HEK293 (cell line): ENCODE measurements around the gene MPHOSPH9.

Experiments
- CTCF ChIA-PET: fragments of 350-600 bp; formaldehyde crosslinking; extraction: SDS; loops from one replicate; lab custom pipeline; 2021; ENCODE audit warnings: antibody characterized with exemption; lab: Yijun Ruan, JAX
- POLR2A ChIA-PET: fragments of 300-600 bp; formaldehyde crosslinking; extraction: SDS; loops from one replicate; lab custom pipeline; 2020; ENCODE audit warnings: antibody characterized with exemption, inconsistent platforms; lab: Yijun Ruan, JAX
- H3K27ac ChIP-seq: fragments of 200-500 bp; sonication (Bioruptor generic); 2 replicates; pipeline ENCODE4 v1.5.1; 2014; ENCODE audit warnings: low read depth, low read length, control low read depth, inconsistent platforms; ENCODE audit errors: extremely low read depth
- H3K36me3 ChIP-seq, 2 experiments: fragments of 200-500 bp in 1 of 2; sonication (Bioruptor generic) in 1 of 2; 1 replicate in 1 of 2; 2 replicates in 1 of 2; pipeline ENCODE4 v1.5.1; 2014 to 2017; ENCODE audit warnings: inconsistent platforms in 2 of 2, low read length in 2 of 2; ENCODE audit not compliant: control insufficient read depth in 2 of 2, insufficient read depth in 1 of 2
- H3K4me1 ChIP-seq: fragments of 200-500 bp; sonication (Bioruptor generic); 2 replicates; pipeline ENCODE4 v1.5.1; 2014; ENCODE audit warnings: mild to moderate bottlenecking, low read length, inconsistent platforms; ENCODE audit not compliant: control insufficient read depth, insufficient read depth
- H3K4me3 ChIP-seq: 2 replicates; pipeline ENCODE4 v1.5.1; 2011; ENCODE audit warnings: low read depth, mild to moderate bottlenecking, control low read depth, low read length, moderate library complexity
- H3K9me3 ChIP-seq: fragments of 200-500 bp; sonication (Bioruptor generic); 2 replicates; pipeline ENCODE4 v1.5.1; 2014; ENCODE audit warnings: low read depth, low read length, inconsistent platforms; ENCODE audit not compliant: control insufficient read depth, insufficient read depth
- EGR2 ChIP-seq: fragments of 450-650 bp; formaldehyde crosslinking; IDR thresholded peaks from 2 replicates; pipeline ENCODE4 v1.5.1; 2016; ENCODE audit warnings: low read depth, missing biosample characterization, missing genetic modification characterization
- GFI1B ChIP-seq: fragments of 450-650 bp; formaldehyde crosslinking; IDR thresholded peaks from 2 replicates; pipeline ENCODE4 v1.5.1; 2016; ENCODE audit warnings: missing biosample characterization, missing genetic modification characterization
- KLF1 ChIP-seq: fragments of 450-650 bp; formaldehyde crosslinking; IDR thresholded peaks from 2 replicates; pipeline ENCODE4 v1.5.1; 2016; ENCODE audit warnings: missing biosample characterization, missing genetic modification characterization
- ZBTB11 ChIP-seq: fragments of 450-650 bp; formaldehyde crosslinking; conservative IDR thresholded peaks from 2 replicates; pipeline ENCODE4 v1.5.1; 2016; ENCODE audit warnings: low read depth, missing biosample characterization, missing genetic modification characterization
- ZBTB44 ChIP-seq: fragments of 450-650 bp; IDR thresholded peaks from 2 replicates; pipeline ENCODE4 v1.5.1; 2018; ENCODE audit warnings: missing biosample characterization, mild to moderate bottlenecking, missing genetic modification characterization
- ZFHX2 ChIP-seq: fragments of 450-650 bp; formaldehyde crosslinking; conservative IDR thresholded peaks from 2 replicates; pipeline ENCODE4 v1.5.1; 2016; ENCODE audit warnings: missing biosample characterization, missing genetic modification characterization
- ZIC2 ChIP-seq: fragments of 450-650 bp; formaldehyde crosslinking; IDR thresholded peaks from 2 replicates; pipeline ENCODE4 v1.5.1; 2016; ENCODE audit warnings: missing biosample characterization, missing genetic modification characterization
- ZNF214 ChIP-seq: fragments of 450-650 bp; formaldehyde crosslinking; IDR thresholded peaks from 2 replicates; pipeline ENCODE4 v1.5.1; 2017; ENCODE audit warnings: missing biosample characterization, mild to moderate bottlenecking, missing genetic modification characterization, borderline replicate concordance
- ZNF221 ChIP-seq: fragments of 450-650 bp; formaldehyde crosslinking; IDR thresholded peaks from 2 replicates; pipeline ENCODE4 v1.5.1; 2017; ENCODE audit warnings: missing biosample characterization, missing genetic modification characterization, borderline replicate concordance
- ZNF23 ChIP-seq: fragments of 450-650 bp; formaldehyde crosslinking; IDR thresholded peaks from 2 replicates; pipeline ENCODE4 v1.5.1; 2016; ENCODE audit warnings: missing biosample characterization, missing genetic modification characterization, borderline replicate concordance
- ZNF394 ChIP-seq: fragments of 450-650 bp; formaldehyde crosslinking; IDR thresholded peaks from 2 replicates; pipeline ENCODE4 v1.5.1; 2016; ENCODE audit warnings: missing biosample characterization, missing genetic modification characterization, mild to moderate bottlenecking, moderate library complexity, borderline replicate concordance
- ZNF426 ChIP-seq: fragments of 450-650 bp; formaldehyde crosslinking; IDR thresholded peaks from 2 replicates; pipeline ENCODE4 v1.5.1; 2017; ENCODE audit warnings: missing biosample characterization, missing genetic modification characterization, mild to moderate bottlenecking, inconsistent platforms, moderate library complexity
- ZNF544 ChIP-seq: fragments of 450-650 bp; formaldehyde crosslinking; IDR thresholded peaks from 2 replicates; pipeline ENCODE4 v1.5.0; 2017; ENCODE audit warnings: missing biosample characterization, missing genetic modification characterization
- ZNF621 ChIP-seq: fragments of 450-650 bp; formaldehyde crosslinking; IDR thresholded peaks from 2 replicates; pipeline ENCODE4 v1.5.1; 2017; ENCODE audit warnings: missing biosample characterization, missing genetic modification characterization
- ZNF629 ChIP-seq: fragments of 450-650 bp; formaldehyde crosslinking; IDR thresholded peaks from 2 replicates; pipeline ENCODE4 v1.5.1; 2017; ENCODE audit warnings: missing biosample characterization, missing genetic modification characterization
- ZNF76 ChIP-seq: fragments of 450-650 bp; formaldehyde crosslinking; IDR thresholded peaks from 2 replicates; pipeline ENCODE4; 2016; ENCODE audit warnings: low read depth, missing biosample characterization, missing genetic modification characterization, borderline replicate concordance
- ZNF791 ChIP-seq: fragments of 450-650 bp; formaldehyde crosslinking; IDR thresholded peaks from 2 replicates; pipeline ENCODE4 v1.5.1; 2016; ENCODE audit warnings: missing biosample characterization, missing genetic modification characterization
- ZNF792 ChIP-seq: fragments of 450-650 bp; formaldehyde crosslinking; IDR thresholded peaks from 2 replicates; pipeline ENCODE4 v1.5.1; 2016; ENCODE audit warnings: missing biosample characterization, missing genetic modification characterization
- ZSCAN16 ChIP-seq: fragments of 450-650 bp; formaldehyde crosslinking; IDR thresholded peaks from 2 replicates; pipeline ENCODE4 v1.5.1; 2016; ENCODE audit warnings: missing biosample characterization, missing genetic modification characterization
- ZXDB ChIP-seq: fragments of 450-650 bp; formaldehyde crosslinking; IDR thresholded peaks from 2 replicates; pipeline ENCODE4 v1.5.1; 2016; ENCODE audit warnings: missing biosample characterization, missing genetic modification characterization
- TF ChIP-seq, protein P1 (sequence below): fragments of 450-650 bp; formaldehyde crosslinking; IDR thresholded peaks from 2 replicates; pipeline ENCODE4 v1.5.1; 2017; ENCODE audit warnings: missing biosample characterization, missing genetic modification characterization
- TF ChIP-seq, protein P2 (sequence below): fragments of 450-650 bp; formaldehyde crosslinking; IDR thresholded peaks from 2 replicates; pipeline ENCODE4 v1.5.1; 2016; ENCODE audit warnings: missing biosample characterization, missing genetic modification characterization
- TF ChIP-seq, protein P3 (sequence below): fragments of 450-650 bp; formaldehyde crosslinking; IDR thresholded peaks from 2 replicates; pipeline ENCODE4 v1.5.1; 2016; ENCODE audit warnings: missing biosample characterization, missing genetic modification characterization

The MPHOSPH9 gene, protein sequence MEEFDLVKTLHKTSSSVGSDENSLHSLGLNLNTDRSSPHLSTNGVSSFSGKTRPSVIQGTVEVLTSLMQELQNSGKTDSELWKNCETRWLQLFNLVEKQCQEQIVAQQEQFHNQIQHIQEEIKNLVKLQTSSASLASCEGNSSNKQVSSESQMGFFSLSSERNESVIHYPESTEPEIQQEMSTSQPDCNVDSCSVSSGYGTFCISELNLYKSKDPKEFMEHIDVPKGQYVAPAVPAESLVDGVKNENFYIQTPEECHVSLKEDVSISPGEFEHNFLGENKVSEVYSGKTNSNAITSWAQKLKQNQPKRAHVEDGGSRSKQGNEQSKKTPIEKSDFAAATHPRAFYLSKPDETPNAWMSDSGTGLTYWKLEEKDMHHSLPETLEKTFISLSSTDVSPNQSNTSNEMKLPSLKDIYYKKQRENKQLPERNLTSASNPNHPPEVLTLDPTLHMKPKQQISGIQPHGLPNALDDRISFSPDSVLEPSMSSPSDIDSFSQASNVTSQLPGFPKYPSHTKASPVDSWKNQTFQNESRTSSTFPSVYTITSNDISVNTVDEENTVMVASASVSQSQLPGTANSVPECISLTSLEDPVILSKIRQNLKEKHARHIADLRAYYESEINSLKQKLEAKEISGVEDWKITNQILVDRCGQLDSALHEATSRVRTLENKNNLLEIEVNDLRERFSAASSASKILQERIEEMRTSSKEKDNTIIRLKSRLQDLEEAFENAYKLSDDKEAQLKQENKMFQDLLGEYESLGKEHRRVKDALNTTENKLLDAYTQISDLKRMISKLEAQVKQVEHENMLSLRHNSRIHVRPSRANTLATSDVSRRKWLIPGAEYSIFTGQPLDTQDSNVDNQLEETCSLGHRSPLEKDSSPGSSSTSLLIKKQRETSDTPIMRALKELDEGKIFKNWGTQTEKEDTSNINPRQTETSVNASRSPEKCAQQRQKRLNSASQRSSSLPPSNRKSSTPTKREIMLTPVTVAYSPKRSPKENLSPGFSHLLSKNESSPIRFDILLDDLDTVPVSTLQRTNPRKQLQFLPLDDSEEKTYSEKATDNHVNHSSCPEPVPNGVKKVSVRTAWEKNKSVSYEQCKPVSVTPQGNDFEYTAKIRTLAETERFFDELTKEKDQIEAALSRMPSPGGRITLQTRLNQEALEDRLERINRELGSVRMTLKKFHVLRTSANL

GRCh38 chr12:123232807-123233504, at the start of gene MPHOSPH9, which contains the start of gene MTRFR:
MPHOSPH9 (minus strand) TSS chr12:123233141; CDS start chr12:123230364, 2,777 bp downstream.
MTRFR (plus strand) TSS chr12:123233436; CDS start chr12:123253675, 20,239 bp downstream.
- H3K27ac ChIP-seq: peak within 1 kb of the TSS; percentile 86
- peak within 1 kb of the TSS; percentile 90 for H3K4me3 ChIP-seq
- ChIA-PET CTCF (interaction anchor here (0.8 to 1.7 kb wide), 5 partner anchors 18 to 346 kb away, joined by 3 to 7 read pairs (median 5); no protein-coding TSS in a partner anchor), POLR2A (interaction anchor here (0.5 to 2.8 kb wide), 63 partner anchors 9 to 1007 kb away, joined by 3 to 56 read pairs (median 4); partner anchors contain the start of genes ABCB9, ARL6IP4, ATP6V0A2 and DDX55)
- H3K9me3 ChIP-seq: no peaks in the 10 kb centered on the region
- peaks cover 16 to 20% of the 10 kb centered on the region in 2 experiments for H3K36me3 ChIP-seq
- peaks cover 13% of the 10 kb centered on the region for H3K4me1 ChIP-seq
- TF ChIP-seq ZNF221 (tag by site-specific recombination) (no peak), ZBTB44 (tag by site-specific recombination) (peak; percentile 43; the same call in 1 of the 2 replicates), ZBTB11 (tag by site-specific recombination) (peak; percentile 53; the same call in 1 of the 2 replicates), ZNF629 (tag by site-specific recombination) (peak; percentile 88), ZNF76 (tag by site-specific recombination) (peak; percentile 78; the same call in 1 of the 2 replicates), ZIC2 (tag by site-specific recombination) (peak; percentile 52), ZNF544 (tag by site-specific recombination) (no peak), ZFHX2 (peak; percentile 71), ZSCAN16 (0 out of 2 replicates have a peak, but pooled peaks have one; percentile 17), KLF1 (tag by site-specific recombination) (peak; percentile 79), EGR2 (0 out of 2 replicates have a peak, but pooled peaks have one; percentile 52), ZNF791 (tag by site-specific recombination) (no peak), ZNF214 (no peak), ZNF621 (tag by site-specific recombination) (no peak), ZNF426 (no peak), ZNF792 (tag by site-specific recombination) (0 out of 2 replicates have a peak, but pooled peaks have one; percentile 47), GFI1B (tag by site-specific recombination) (no peak), ZNF394 (tag by site-specific recombination) (peak; percentile 82; the same call in 1 of the 2 replicates), ZXDB (tag by site-specific recombination) (peak; percentile 98), ZNF23 (tag by site-specific recombination) (no peak)
- TF ChIP-seq, protein P1, sequence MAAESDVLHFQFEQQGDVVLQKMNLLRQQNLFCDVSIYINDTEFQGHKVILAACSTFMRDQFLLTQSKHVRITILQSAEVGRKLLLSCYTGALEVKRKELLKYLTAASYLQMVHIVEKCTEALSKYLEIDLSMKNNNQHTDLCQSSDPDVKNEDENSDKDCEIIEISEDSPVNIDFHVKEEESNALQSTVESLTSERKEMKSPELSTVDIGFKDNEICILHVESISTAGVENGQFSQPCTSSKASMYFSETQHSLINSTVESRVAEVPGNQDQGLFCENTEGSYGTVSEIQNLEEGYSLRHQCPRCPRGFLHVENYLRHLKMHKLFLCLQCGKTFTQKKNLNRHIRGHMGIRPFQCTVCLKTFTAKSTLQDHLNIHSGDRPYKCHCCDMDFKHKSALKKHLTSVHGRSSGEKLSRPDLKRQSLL (tag by site-specific recombination): peak; percentile 48; the same call in 1 of the 2 replicates
- TF ChIP-seq, protein P2, sequence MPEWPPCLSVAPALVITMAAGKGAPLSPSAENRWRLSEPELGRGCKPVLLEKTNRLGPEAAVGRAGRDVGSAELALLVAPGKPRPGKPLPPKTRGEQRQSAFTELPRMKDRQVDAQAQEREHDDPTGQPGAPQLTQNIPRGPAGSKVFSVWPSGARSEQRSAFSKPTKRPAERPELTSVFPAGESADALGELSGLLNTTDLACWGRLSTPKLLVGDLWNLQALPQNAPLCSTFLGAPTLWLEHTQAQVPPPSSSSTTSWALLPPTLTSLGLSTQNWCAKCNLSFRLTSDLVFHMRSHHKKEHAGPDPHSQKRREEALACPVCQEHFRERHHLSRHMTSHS (tag by site-specific recombination): no peak
- TF ChIP-seq, protein P3, sequence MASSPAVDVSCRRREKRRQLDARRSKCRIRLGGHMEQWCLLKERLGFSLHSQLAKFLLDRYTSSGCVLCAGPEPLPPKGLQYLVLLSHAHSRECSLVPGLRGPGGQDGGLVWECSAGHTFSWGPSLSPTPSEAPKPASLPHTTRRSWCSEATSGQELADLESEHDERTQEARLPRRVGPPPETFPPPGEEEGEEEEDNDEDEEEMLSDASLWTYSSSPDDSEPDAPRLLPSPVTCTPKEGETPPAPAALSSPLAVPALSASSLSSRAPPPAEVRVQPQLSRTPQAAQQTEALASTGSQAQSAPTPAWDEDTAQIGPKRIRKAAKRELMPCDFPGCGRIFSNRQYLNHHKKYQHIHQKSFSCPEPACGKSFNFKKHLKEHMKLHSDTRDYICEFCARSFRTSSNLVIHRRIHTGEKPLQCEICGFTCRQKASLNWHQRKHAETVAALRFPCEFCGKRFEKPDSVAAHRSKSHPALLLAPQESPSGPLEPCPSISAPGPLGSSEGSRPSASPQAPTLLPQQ (tag by site-specific recombination): peak; percentile 95
